NOMO-1 (cell line): ENCODE measurements around the gene COQ8A.

Experiments used
- DNase-seq, 2 experiments: peaks; one replicate each; lab custom pipeline; 2025; ENCODE audit not compliant: unreplicated experiment in 2 of 2; lab: John Stamatoyannopoulos, UW

COQ8A gene

GRCh38 chr1:227002531-227003049 lies 62.5 kb downstream of the COQ8A start:
- DNase-seq = peak; percentile 7 to 24

DNA sequence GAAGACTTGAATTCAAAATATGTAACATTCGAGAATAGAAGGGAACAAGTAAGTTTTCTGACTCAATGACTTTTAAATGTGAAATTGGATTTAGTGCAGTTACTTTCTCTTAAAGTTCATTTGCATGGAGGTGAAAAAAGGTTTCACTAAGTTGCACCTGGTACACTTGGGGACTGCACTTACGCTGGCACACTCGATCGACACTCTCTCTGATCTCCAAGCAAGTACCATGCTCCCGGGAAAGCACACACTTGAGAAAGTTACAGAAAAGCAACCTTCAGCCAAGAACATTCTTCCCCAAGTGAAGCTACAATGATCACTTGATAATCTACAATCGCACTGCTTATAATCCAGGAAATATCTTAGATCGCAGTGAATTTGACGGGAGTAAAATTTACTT lies 63.1 kb downstream of the COQ8A start:
- no peak for DNase-seq

GRCh38 chr1:227004796-227005195 lies 64.7 kb downstream of the COQ8A start:
- no peak for DNase-seq

GRCh38 chr1:227006226-227006796 lies 66.2 kb downstream of the COQ8A start:
- no peak for DNase-seq

DNA sequence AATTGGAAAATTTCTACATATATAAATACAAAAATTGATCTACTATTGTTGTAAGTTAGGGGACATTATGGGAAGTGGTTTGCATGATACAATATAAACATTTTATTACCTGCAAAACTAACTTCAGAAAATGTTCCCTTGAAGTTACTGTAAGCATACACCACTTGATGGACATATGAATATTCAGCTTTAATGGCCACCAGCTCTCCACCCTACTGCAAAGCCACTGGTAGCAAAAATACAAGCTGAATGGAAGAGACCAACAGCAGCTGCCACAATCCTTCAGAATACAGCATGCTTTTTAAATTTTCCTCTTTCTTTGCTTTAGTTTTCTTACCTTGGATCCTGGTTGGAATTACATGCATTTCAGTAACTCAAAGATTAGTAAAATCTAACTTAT lies 69.8 kb downstream of the COQ8A start:
- DNase-seq = no peak

- DNase-seq = no peak
Observed at GRCh38 chr1:227010645-227011044, 70.6 kb downstream of the COQ8A start.

GRCh38 chr1:227016990-227017389 lies 76.9 kb downstream of the COQ8A start:
- no peak for DNase-seq

DNA sequence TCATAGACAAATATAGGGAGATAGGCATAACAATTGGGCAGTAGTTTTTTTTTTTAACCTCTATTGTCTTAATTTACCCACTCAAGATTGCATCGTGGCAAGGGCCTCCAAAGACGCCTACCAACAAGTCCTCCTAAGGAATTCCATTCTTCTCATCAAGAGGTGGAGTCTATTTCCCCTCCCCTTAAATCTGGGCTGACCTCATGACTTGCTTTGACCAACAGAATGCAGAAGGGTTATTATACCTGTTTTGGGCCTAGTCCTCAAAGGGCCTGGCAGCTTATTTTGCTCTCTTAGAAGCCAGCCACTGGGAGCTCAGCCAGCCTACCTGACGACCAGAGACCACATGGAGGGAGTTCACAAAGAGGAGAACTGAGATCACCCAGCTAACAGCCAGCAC lies 92.3 kb downstream of the COQ8A start:
- no peak for DNase-seq

DNA sequence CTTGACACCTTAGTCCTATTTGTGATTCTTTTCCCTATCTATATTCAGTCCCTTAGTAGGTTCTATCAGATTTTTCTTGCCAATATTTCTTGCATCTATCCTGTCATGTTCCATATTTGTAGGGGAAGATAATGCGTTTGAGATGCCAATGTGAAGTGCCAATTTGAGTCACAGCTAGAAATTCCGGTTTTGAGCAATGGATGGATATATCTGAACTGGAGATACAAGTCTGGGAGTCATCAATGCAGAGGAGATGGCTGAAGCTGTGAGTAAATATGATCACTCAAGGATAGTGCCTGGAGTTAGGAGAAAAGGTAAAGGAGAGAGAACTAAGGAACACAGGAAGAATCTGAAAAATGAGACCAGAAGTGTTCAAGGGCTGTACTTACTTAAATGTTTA lies 93.8 kb downstream of the COQ8A start:
- DNase-seq = no peak

GRCh38 chr1:227035316-227035715 lies 95.2 kb downstream of the COQ8A start:
- DNase-seq = no peak

- no peak for DNase-seq
Observed at GRCh38 chr1:227037121-227037520, 97.0 kb downstream of the COQ8A start.
